Omental fat pad (tissue), 4 donors: ENCODE results near the gene RHAG. TPM values are rescaled to one million over a fixed set of nuclear protein-coding genes. Genes with fewer than 3 reads are reported as not detected.
"Not testable (repeated sequence)": the region's sequence is repeated elsewhere in the genome, so short reads cannot be mapped to it uniquely, and the experiment has no call there.

Source experiments
- ATAC-seq: fragments of 150-250 bp; one replicate; pipeline ENCODE4 v1.9.1; 2016; ENCODE audit warnings: mild to moderate bottlenecking, moderate library complexity; ENCODE audit not compliant: low FRiP score
- DNase-seq: peaks from one replicate; pipeline ENCODE4 v3.0.0-alpha.2; 2019; ENCODE audit warnings: low spot score
- total RNA-seq, 4 donors: library from RNA; depleted of rRNA; stranded (reverse); fragments of >200 nt; gene quantifications; one replicate each; pipeline ENCODE4 v1.1.0, GENCODE V29; 2016
- TF ChIP-seq, protein P1 (sequence below), 3 donors: fragments of 450-650 bp; IDR thresholded peaks; one replicate each; pipeline ENCODE4 v1.5.1; 2016 to 2017; ENCODE audit warnings: antibody characterized with exemption in 3 of 3, mild to moderate bottlenecking in 3 of 3, moderate library complexity in 2 of 3

RHAG gene
- total RNA-seq, 4 donors from 2014 or later: not detected

- ATAC-seq (no peak), DNase-seq (no peak)
- TF ChIP-seq, protein P1, sequence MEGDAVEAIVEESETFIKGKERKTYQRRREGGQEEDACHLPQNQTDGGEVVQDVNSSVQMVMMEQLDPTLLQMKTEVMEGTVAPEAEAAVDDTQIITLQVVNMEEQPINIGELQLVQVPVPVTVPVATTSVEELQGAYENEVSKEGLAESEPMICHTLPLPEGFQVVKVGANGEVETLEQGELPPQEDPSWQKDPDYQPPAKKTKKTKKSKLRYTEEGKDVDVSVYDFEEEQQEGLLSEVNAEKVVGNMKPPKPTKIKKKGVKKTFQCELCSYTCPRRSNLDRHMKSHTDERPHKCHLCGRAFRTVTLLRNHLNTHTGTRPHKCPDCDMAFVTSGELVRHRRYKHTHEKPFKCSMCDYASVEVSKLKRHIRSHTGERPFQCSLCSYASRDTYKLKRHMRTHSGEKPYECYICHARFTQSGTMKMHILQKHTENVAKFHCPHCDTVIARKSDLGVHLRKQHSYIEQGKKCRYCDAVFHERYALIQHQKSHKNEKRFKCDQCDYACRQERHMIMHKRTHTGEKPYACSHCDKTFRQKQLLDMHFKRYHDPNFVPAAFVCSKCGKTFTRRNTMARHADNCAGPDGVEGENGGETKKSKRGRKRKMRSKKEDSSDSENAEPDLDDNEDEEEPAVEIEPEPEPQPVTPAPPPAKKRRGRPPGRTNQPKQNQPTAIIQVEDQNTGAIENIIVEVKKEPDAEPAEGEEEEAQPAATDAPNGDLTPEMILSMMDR (IDR thresholded peaks at IDR 0.05): no peak
These were observed 28.2 kb upstream of the RHAG start for GRCh38 chr6:49664817-49665216.

- not testable (repeated sequence) for DNase-seq, ATAC-seq
These were observed 27.4 kb upstream of the RHAG start for GRCh38 chr6:49664054-49664453.

- DNase-seq (no peak), ATAC-seq (no peak)
These were observed 26.2 kb upstream of the RHAG start for GRCh38 chr6:49662892-49663261.

GRCh38 chr6:49662231-49662891, 25.7 kb upstream of the RHAG start:
- ATAC-seq (no peak), DNase-seq (no peak)
- TF ChIP-seq, protein P1 (IDR thresholded peaks at IDR 0.05): no peak

More at GRCh38 chr6:49662892-49663261, 26.2 kb upstream of the RHAG start:
- TF ChIP-seq, protein P1 (IDR thresholded peaks at IDR 0.05): no peak

- ATAC-seq: no peak
- TF ChIP-seq, protein P1 (IDR thresholded peaks at IDR 0.05): no peak
- DNase-seq: no peak
These were observed 17.3 kb upstream of the RHAG start for GRCh38 chr6:49653942-49654341.

DNA sequence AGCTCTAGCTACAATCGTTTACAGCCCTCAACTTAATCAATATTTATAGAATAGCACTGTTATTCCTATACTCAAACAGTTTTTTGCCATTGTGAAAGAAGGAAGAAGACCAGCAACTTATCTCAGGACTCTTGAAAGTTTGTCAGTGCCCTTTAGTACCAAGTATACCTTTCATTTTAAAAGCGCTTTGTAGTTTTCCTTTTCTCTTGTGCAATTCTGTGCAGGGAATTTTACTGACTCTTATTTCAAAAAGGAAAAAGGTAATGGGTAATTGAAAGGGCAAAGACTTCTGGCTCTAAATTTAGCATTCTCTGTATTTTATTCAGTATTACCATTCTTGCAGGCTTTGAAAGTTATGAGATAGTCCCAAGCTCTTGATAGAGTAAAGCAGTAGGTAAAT, 16.8 kb upstream of the RHAG start:
- TF ChIP-seq, protein P1 (IDR thresholded peaks at IDR 0.05): no peak
- DNase-seq (no peak), ATAC-seq (no peak)

DNA sequence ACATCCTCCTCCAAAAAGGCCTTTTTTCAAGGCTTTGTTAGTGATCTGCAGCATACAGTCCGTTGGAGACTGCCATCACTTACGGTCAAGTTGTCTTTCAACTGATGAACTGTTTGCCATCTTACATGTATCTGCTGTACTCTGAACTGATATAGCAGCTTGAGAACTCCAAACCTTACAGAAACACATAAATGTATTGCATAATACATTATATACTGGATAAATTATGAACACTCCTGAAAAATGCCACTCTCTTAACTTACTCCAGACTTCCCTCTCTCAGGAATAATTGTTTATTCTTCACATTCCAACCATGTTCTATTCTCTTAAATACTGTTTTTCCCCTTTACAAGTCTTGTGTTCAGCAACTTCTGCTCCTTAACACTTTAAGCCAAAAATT, 14.6 kb upstream of the RHAG start:
- ATAC-seq: no peak
- no peak for DNase-seq
- TF ChIP-seq, protein P1 (IDR thresholded peaks at IDR 0.05): no peak
